ENCODE measurements around the gene TAB2.
"Not testable (repeated sequence)": the region's sequence is repeated elsewhere in the genome, so short reads cannot be mapped to it uniquely, and the experiment has no call there.

TAB2 gene

DNA sequence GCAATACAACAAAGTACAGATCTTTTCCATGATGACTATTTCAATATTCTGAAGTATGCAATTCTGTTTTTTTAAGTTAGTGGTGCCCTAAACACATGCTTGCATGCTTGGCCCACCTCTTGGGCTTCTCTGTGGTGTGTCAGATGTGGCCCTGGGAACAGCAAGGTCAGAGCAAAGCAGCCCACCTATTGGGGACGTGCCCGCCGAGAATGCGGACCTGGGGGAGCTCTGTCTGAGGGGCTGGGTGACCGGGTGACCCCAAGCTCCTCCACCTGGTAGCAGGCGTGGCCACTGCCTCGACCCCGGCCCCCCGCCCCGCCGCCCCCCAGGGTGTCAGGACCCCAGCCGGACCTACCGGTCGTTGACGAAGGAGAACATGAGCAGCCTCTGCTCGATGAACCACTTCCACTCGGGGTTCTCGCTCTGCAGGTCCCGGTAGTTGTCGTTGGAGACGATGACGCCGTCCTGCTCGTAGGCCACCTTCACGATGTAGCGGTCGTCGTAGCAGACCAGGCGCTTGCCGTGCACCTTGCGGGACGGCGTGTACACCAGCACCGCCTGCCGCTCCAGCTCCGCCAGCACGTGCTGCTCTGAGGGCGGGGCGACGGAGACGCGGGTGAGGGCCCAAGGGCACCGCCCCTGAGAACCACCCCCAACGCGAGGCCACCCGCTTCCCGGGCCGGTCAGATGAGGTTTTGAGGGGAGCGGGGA, 139.0 kb downstream of the TAB2 start:
- DNase-seq (ENCODE audit: low read depth in 1 of 2, low spot score in 1 of 2) = no peak

DNA sequence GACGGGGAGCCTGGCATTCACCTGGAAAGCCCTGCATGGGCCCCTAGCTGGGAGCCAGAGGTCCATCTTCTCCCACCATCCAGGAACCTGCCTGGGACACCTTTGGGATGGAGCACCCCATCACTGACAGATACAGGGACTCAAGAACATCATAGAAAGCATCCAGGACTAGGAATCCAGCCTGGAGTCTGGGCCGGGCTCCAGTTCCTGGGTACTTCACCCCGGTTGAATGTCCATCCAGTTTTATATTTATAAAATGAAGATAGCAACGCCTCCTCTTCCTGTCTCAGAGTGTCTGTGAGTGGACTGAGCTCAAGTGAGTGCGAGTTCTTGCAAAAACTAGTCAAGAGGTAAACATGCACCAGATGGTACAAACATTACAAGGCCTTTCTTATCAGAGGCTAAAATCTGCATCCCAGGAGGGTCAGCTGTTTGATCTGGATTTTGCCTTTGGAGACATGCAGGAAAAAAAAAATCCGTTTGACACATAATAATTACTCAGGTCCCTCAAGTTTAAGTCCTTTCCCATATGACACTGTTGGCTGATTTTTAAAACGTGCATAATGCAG, 139.9 kb downstream of the TAB2 start:
- no peak for DNase-seq (ENCODE audit: low read depth in 1 of 2, low spot score in 1 of 2)

DNA sequence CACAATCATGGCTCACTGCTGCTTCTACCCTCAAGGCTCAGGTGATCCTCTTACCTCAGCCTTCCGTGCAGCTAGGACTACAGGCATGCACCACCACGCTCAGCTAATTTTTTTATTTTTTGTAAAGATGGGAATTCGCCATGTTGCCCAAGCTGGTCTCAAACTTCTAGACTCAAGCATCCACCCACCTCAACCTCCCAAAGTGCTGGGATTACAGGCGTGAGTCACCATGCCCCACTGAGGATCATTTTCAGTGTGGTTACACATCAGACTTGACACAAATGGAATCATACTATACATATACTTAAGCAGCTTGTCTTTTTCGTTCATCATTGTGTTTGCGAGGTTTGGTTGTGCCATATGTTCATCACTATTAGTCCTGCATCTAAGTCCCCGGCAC, 140.7 kb downstream of the TAB2 start:
- DNase-seq (ENCODE audit: low read depth in 1 of 2, low spot score in 1 of 2) = no peak

DNA sequence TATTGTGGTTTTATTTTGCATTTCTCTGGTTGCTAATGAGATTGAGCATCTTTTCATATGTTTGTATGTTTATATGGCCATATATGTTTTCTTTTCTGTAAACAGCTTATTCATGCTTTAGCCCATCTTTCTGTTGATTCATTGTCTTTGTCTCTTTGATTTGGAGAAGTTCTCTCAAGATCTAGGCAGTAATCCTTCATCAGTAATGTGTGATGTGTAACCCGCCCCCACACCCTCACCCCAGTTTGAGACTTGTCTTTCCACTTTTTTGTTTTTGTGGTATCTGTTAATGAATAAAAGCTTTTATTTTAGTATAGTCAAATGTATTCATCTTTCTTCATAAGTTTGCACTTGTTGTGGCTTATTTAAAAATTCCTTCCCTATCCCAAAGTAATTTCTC, 141.3 kb downstream of the TAB2 start:
- no peak for DNase-seq (ENCODE audit: low read depth in 1 of 2, low spot score in 1 of 2)

DNA sequence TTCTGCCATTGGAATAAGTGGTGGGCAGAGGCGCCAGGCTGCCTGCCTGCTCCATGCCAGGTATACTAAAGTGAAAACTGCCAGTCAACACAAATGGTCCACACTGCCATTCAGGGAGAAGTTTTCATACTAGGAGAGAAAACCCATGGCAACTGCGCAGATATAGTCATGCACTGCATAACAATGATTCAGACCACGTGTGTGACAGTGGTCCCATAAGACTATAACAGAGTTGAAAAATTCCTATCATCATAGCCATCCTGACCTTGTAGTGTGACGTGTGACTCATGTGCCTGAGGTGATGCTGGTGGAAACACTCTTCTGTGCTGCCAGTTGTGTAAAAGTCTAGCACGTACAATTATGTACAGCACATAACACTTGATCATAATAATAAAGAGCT, 142.2 kb downstream of the TAB2 start:
- DNase-seq (ENCODE audit: low read depth in 1 of 2, low spot score in 1 of 2) = no peak

DNA sequence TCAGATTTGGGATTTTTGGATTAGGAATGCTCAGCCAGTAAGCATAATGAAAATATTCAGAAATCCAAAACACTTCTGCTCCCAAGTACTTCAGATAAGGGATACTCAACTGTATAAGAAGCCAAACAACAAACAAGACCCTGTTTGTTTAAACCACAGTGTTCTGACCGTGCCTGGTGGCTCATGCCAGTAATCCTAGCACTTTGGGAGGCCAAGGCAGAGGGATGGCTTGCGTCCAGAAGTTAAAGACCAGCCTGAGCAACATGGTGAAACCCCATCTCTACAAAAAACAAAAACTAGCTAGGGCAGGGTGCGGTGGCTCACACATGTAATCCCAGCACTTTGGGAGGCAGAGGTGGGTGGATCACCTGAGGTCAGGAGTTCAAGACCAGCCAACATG, 142.7 kb downstream of the TAB2 start:
- DNase-seq (ENCODE audit: low read depth in 1 of 2, low spot score in 1 of 2) = not testable (repeated sequence)

All from activated T-helper 1 cell treated with anti-CD3 and anti-CD28 coated beads, Interleukin-2, amount 50 U/mL, for 16 hours (primary cell).